H1 (cell line): ENCODE results near the gene RAG2. TPM values are rescaled to one million over a fixed set of nuclear protein-coding genes. Genes with fewer than 3 reads are reported as not detected.

ENCODE experiments used
- CTCF ChIA-PET: fragments of 300-600 bp; sonication (Branson Sonifier 250); formaldehyde crosslinking; loops from one replicate; lab custom pipeline; 2021; ENCODE audit not compliant: partially characterized antibody; lab: Charles Lee
- POLR2A ChIA-PET: fragments of 300-600 bp; sonication (Branson Sonifier 250); formaldehyde crosslinking; loops from one replicate; lab custom pipeline; 2021; ENCODE audit warnings: inconsistent platforms; ENCODE audit not compliant: partially characterized antibody; lab: Charles Lee
- DNase-seq, 2 experiments: peaks; one replicate each; pipeline versions ENCODE4 v3.0.0 to v3.0.0-alpha.2; 2010 to 2022; ENCODE audit warnings: low spot score in 2 of 2, low read depth in 1 of 2, mixed read lengths in 1 of 2
- FAIRE-seq: peaks from 2 replicates; lab custom pipeline; 2011; peaks lifted over from hg19 to GRCh38; lab: Jason Lieb, UNC
- H2AFZ ChIP-seq: 2 replicates; pipeline ENCODE4 v1.8.1; 2012; ENCODE audit warnings: low read length, inconsistent platforms
- H2AK5ac ChIP-seq: 2 replicates; pipeline ENCODE4 v1.6.1; 2013; ENCODE audit warnings: low read depth, low read length
- H2BK120ac ChIP-seq: replicated peaks from 2 replicates; pipeline ENCODE3; 2013; ENCODE audit warnings: low read depth, low read length, inconsistent platforms
- H2BK12ac ChIP-seq: 2 replicates; pipeline ENCODE4 v1.6.1; 2013; ENCODE audit warnings: low read depth, low read length
- H2BK15ac ChIP-seq: 2 replicates; pipeline ENCODE4 v1.6.1; 2013; ENCODE audit warnings: low read length
- H2BK20ac ChIP-seq: 2 replicates; pipeline ENCODE4 v1.6.1; 2013; ENCODE audit warnings: low read length
- H2BK5ac ChIP-seq: 2 replicates; pipeline ENCODE4 v1.6.1; 2013; ENCODE audit warnings: low read depth, low read length
- H3K14ac ChIP-seq: 2 replicates; pipeline ENCODE4 v1.6.1; 2013; ENCODE audit warnings: inconsistent platforms; ENCODE audit not compliant: insufficient read length
- H3K18ac ChIP-seq: 2 replicates; pipeline ENCODE4 v1.6.1; 2013; ENCODE audit warnings: low read length; ENCODE audit errors: extremely low read depth
- H3K23ac ChIP-seq: 2 replicates; pipeline ENCODE4 v1.6.1; 2013; ENCODE audit warnings: inconsistent platforms; ENCODE audit not compliant: insufficient read length
- H3K23me2 ChIP-seq: 2 replicates; pipeline ENCODE4 v1.6.1; 2013; ENCODE audit warnings: low read depth, low read length
- H3K27ac ChIP-seq: 2 replicates; pipeline ENCODE4 v1.6.1; 2011; ENCODE audit warnings: low read depth, low read length, inconsistent platforms
- H3K27me3 ChIP-seq, 4 experiments: replicated peaks in 1 of 4; 1 replicate in 1 of 4; 2 replicates in 3 of 4; pipeline versions ENCODE4 v1.6.1 to v1.8.1; 2011 to 2013; ENCODE audit warnings: low read length in 3 of 4, mild to moderate bottlenecking in 3 of 4, inconsistent platforms in 2 of 4, mixed read lengths in 2 of 4, moderate library complexity in 1 of 4; ENCODE audit not compliant: control insufficient read depth in 3 of 4, insufficient read depth in 3 of 4; ENCODE audit errors: extremely low read depth in 1 of 4
- H3K36me3 ChIP-seq, 4 experiments: 2 replicates each; pipeline versions ENCODE4 v1.6.1 to v1.8.1; 2011 to 2013; ENCODE audit warnings: mild to moderate bottlenecking in 4 of 4, low read length in 3 of 4, moderate library complexity in 2 of 4, control low read depth in 1 of 4, inconsistent platforms in 1 of 4; ENCODE audit not compliant: insufficient read depth in 4 of 4, control insufficient read depth in 2 of 4
- H3K4ac ChIP-seq: replicated peaks from 2 replicates; pipeline ENCODE3; 2013; ENCODE audit warnings: low read length, low read depth, mixed read lengths, inconsistent platforms; ENCODE audit not compliant: insufficient read length
- H3K4me1 ChIP-seq, 4 experiments: replicated peaks in 1 of 4; 1 replicate in 1 of 4; 2 replicates in 3 of 4; pipeline versions ENCODE4 v1.6.1 to v1.8.1; 2011 to 2013; ENCODE audit warnings: low read length in 3 of 4, inconsistent platforms in 2 of 4, mixed read lengths in 1 of 4; ENCODE audit not compliant: insufficient read depth in 4 of 4, control insufficient read depth in 3 of 4
- H3K4me2 ChIP-seq, 2 experiments: 2 replicates each; pipeline versions ENCODE4 v1.6.1 to v1.8.1; 2011 to 2013; ENCODE audit warnings: low read depth in 2 of 2, low read length in 2 of 2, control low read depth in 1 of 2, inconsistent platforms in 1 of 2, mild to moderate bottlenecking in 1 of 2; ENCODE audit not compliant: insufficient read depth in 1 of 2
- H3K4me3 ChIP-seq, 4 experiments: fragments of 200-600, 300-600 bp in 1 of 4; sonication (generic), shearing (Covaris generic), sonication (Bioruptor Twin) in 1 of 4; 2 replicates each; pipeline versions ENCODE4 v1.5.1 to v1.8.1; 2011 to 2016; ENCODE audit warnings: low read length in 4 of 4, low read depth in 3 of 4, control low read depth in 2 of 4, inconsistent platforms in 2 of 4, mild to moderate bottlenecking in 2 of 4, mixed read lengths in 1 of 4, moderate library complexity in 1 of 4; ENCODE audit not compliant: insufficient read depth in 2 of 4; ENCODE audit errors: extremely low read depth in 1 of 4
- H3K56ac ChIP-seq: replicated peaks from 2 replicates; pipeline ENCODE3; 2013; ENCODE audit warnings: low read depth, mild to moderate bottlenecking, mixed read lengths, low read length, inconsistent platforms; ENCODE audit not compliant: insufficient read length
- H3K79me1 ChIP-seq: 2 replicates; pipeline ENCODE4 v1.6.1; 2013; ENCODE audit warnings: low read depth, low read length, control low read depth
- H3K79me2 ChIP-seq, 2 experiments: 2 replicates each; pipeline versions ENCODE4 v1.6.1 to v1.8.1; 2012 to 2013; ENCODE audit warnings: low read length in 2 of 2, mild to moderate bottlenecking in 2 of 2, inconsistent platforms in 1 of 2; ENCODE audit not compliant: insufficient read depth in 2 of 2, control insufficient read depth in 1 of 2
- H3K9ac ChIP-seq, 4 experiments: replicated peaks in 1 of 4; 1 replicate in 1 of 4; 2 replicates in 3 of 4; pipeline versions ENCODE4 v1.6.1 to v1.8.1; 2011 to 2013; ENCODE audit warnings: low read depth in 3 of 4, low read length in 3 of 4, control low read depth in 2 of 4, mild to moderate bottlenecking in 2 of 4, moderate library complexity in 2 of 4, inconsistent platforms in 1 of 4; ENCODE audit errors: extremely low read depth in 1 of 4
- H3K9me3 ChIP-seq, 2 experiments: 2 replicates each; pipeline versions ENCODE4 v1.6.1 to v1.8.1; 2012 to 2013; ENCODE audit warnings: mild to moderate bottlenecking in 2 of 2, moderate library complexity in 2 of 2, control low read depth in 1 of 2, inconsistent platforms in 1 of 2, low read depth in 1 of 2, low read length in 1 of 2, mixed read lengths in 1 of 2; ENCODE audit not compliant: insufficient read depth in 2 of 2
- H4K20me1 ChIP-seq, 2 experiments: replicated peaks in 1 of 2; 2 replicates each; pipeline versions ENCODE3 to v1.8.1; 2011 to 2013; ENCODE audit warnings: inconsistent platforms in 2 of 2, low read length in 2 of 2, mild to moderate bottlenecking in 1 of 2; ENCODE audit not compliant: insufficient read depth in 2 of 2, control insufficient read depth in 1 of 2
- H4K5ac ChIP-seq: 2 replicates; pipeline ENCODE4 v1.6.1; 2013; ENCODE audit warnings: low read length, low read depth, mixed read lengths, inconsistent platforms; ENCODE audit not compliant: insufficient read length
- H4K8ac ChIP-seq: 2 replicates; pipeline ENCODE4 v1.8.0; 2013; ENCODE audit warnings: mild to moderate bottlenecking, moderate library complexity, low read length, inconsistent platforms; ENCODE audit not compliant: insufficient read depth; ENCODE audit errors: extremely low read depth
- H4K91ac ChIP-seq: replicated peaks from 2 replicates; pipeline ENCODE3; 2013; ENCODE audit warnings: low read length, mixed read lengths, inconsistent platforms; ENCODE audit not compliant: insufficient read length
- ATF2 ChIP-seq: IDR thresholded peaks from 2 replicates; pipeline ENCODE4 v1.6.1; 2012; ENCODE audit warnings: low read length, inconsistent platforms
- RAD21 ChIP-seq, 2 experiments: IDR thresholded peaks in 1 of 2; conservative IDR thresholded peaks in 1 of 2; 2 replicates each; pipeline ENCODE4 v1.6.1; 2011; ENCODE audit warnings: low read depth in 2 of 2, low read length in 2 of 2, improper control_type of control experiment in 1 of 2, inconsistent platforms in 1 of 2, mild to moderate bottlenecking in 1 of 2, moderate library complexity in 1 of 2
- RBBP5 ChIP-seq: IDR thresholded peaks from 2 replicates; pipeline ENCODE4 v1.7.1; 2012; ENCODE audit warnings: low read depth, mild to moderate bottlenecking, inconsistent platforms, low read length, moderate library complexity, borderline replicate concordance
- SP2 ChIP-seq: IDR thresholded peaks from 2 replicates; pipeline ENCODE4 v1.6.1; 2012; ENCODE audit warnings: mild to moderate bottlenecking, low read length, inconsistent platforms
- TEAD4 ChIP-seq: IDR thresholded peaks from 2 replicates; pipeline ENCODE4 v1.6.1; 2012; ENCODE audit warnings: low read depth, low read length, inconsistent platforms, mixed read lengths
- WGBS, 2 experiments: shearing (Covaris generic) in 1 of 2; methylation state at CpG; one replicate each; pipeline versions ENCODE4 v1.1.6 to v1.1.7; 2013 to 2015; ENCODE audit warnings: low lambda C conversion rate in 2 of 2, mixed read lengths in 2 of 2, inconsistent platforms in 1 of 2, low coverage in 1 of 2, missing lambda C conversion rate in 1 of 2; ENCODE audit not compliant: insufficient replicate concordance in 2 of 2, insufficient coverage in 1 of 2, insufficient read length in 1 of 2; ENCODE audit errors: extremely low coverage in 1 of 2, missing lambda C conversion rate in 1 of 2; 5-methylcytosine and 5-hydroxymethylcytosine counted together
- polyA plus RNA-seq, 7 experiments: library from polyadenylated mRNA; depleted of rRNA in 3 of 7; stranded (reverse) in 5 of 7; unstranded in 2 of 7; fragments of >200 nt in 5 of 7; fragments of 200-250 nt in 2 of 7; gene quantifications; 1 replicate in 5 of 7; 2 replicates in 1 of 7; 4 replicates in 1 of 7; pipeline versions ENCODE4 v1.2.1 to v1.2.3, GENCODE V29; 2011 to 2013; ENCODE audit warnings: missing spikeins in 2 of 7, mixed read lengths in 2 of 7
- total RNA-seq: library from RNA; stranded (reverse); fragmentation: NEBNext Ultra II Directional; extraction: Animal tissue kit (Norgen Biotek cat#: 25700); gene quantifications from 2 replicates; pipeline ENCODE4 v1.2.1, GENCODE V29; 2021

The RAG2 gene
- total and polyA plus RNA-seq, 2 of the 8 experiments (the other 6 are each of a cell fraction or from before 2014, with no cell fraction given), result not detected

GRCh38 chr11:36627471-36627870, 29.4 kb upstream of the RAG2 start:
- CTCF ChIA-PET, result interaction anchor here (1.2 kb wide), 2 partner anchors 10 to 63 kb away, joined by 3 read pairs; no protein-coding TSS in a partner anchor

More at GRCh38 chr11:36627471-36627870, 29.4 kb upstream of the RAG2 start:
- Histone ChIP-seq H3K27me3 (no peaks in the 10 kb centered on the region), H2BK20ac (no peak overlapping the region), H4K20me1 (no peaks in the 10 kb centered on the region), H3K9ac (no peak overlapping the region), H2AK5ac (no peak overlapping the region), H3K79me2 (no peaks in the 10 kb centered on the region), H4K5ac (no peak overlapping the region), H2BK15ac (no peak overlapping the region), H4K8ac (no peak overlapping the region), H3K4me1 (no peaks in the 10 kb centered on the region), H3K23me2 (no peaks in the 10 kb centered on the region), H3K4ac (no peak overlapping the region), H3K9me3 (no peaks in the 10 kb centered on the region), H4K91ac (no peak overlapping the region), H3K27ac (no peak overlapping the region), H2BK12ac (no peak overlapping the region), H2BK5ac (no peak overlapping the region), H2BK120ac (no peak overlapping the region), H3K36me3 (no peaks in the 10 kb centered on the region), H3K79me1 (no peaks in the 10 kb centered on the region), H3K14ac (no peak overlapping the region), H3K18ac (no peak overlapping the region), H3K4me3 (no peak overlapping the region), H2AFZ (no peak overlapping the region), H3K23ac (no peak overlapping the region), H3K56ac (no peak overlapping the region), H3K4me2 (no peak overlapping the region)
- no peak for TF ChIP-seq RAD21 (IDR thresholded peaks at IDR 0.05 in 1 of 2, conservative IDR thresholded peaks at IDR 0.05 in 1 of 2; ENCODE audit: low read depth in 2 of 2, low read length in 2 of 2)
- no peak for TF ChIP-seq SP2
- no peak for TF ChIP-seq ATF2
- no peak for TF ChIP-seq TEAD4
- TF ChIP-seq RBBP5, result no peak
- DNase-seq, result no peak
- POLR2A ChIA-PET, result interaction anchor here (0.5 kb wide), 1 partner anchor 29 kb away, joined by 3 read pairs; no protein-coding TSS in a partner anchor
- no peak for FAIRE-seq
- 96% methylated on average over 2 of the region's 2 CpGs; no CpG with 5 or more reads in 1 of the 2 experiments for WGBS, 2 experiments
